SW 1271 (cell line): Measurements from ENCODE around the gene FOSB.
A peak's percentile ranks its signal among the peaks of the same experiment; 100 is the strongest.

Source experiments
- DNase-seq, 2 experiments: peaks; one replicate each; lab custom pipeline; 2025; lab: John Stamatoyannopoulos, UW

The FOSB gene

DNA sequence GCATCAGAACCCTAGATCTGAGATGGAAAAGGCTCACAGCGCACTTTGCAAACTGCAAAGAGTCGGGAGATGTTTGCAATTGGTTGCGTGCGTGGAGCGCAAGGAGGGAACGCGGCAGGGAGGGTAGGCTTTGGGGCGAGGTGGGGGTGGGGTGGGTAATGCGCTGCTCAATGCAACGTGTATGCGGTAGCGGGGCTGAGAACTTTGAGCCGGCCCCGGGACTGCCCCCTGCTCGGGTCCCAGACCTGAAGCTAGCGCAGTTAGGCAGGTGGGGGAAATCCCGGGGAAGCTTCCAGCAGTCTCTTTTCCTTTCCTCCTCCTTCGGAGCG, 971 bp downstream of the FOSB start:
- no peak for DNase-seq

DNA sequence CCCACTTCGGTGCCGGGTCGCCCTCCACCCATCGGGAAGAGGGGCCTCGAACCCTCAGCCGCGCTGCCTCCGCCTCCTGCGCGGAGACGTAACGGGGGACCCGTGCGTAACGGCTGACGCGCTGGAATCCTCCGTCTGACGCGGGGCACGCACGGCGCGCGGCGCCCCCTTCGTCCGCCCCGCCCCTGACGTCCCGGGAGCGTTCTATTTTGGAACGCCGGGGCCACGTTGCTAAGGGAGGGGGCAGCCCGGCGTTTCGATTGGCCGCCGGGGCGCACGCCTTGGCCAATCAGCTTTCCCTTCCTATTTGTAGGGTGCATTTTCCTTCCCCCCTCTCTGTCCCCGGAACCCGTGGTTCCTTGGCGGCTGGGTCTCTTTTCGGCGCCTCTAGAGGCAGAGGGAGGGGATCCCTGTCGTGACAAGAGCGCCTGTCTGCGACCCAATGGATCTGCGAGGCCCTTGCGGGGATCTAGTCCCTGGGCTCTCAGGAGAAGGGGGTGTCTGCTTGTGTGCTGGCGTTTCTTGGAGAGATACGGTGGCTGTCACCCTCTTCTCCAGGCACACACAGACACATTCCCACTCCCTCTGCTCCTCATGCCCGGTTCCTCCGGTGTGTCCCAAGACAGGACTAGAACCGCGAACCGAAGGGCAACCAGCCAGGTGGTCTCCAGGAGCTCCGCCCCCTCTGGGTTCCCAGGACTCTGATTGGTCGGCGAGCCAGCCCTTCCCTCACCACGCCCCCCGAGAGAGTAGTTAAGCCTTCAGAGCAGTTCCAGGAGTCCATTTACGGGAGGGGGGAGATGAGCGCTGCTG, 1.5 kb downstream of the FOSB start:
- peak; percentile 66 to 83 for DNase-seq

DNA sequence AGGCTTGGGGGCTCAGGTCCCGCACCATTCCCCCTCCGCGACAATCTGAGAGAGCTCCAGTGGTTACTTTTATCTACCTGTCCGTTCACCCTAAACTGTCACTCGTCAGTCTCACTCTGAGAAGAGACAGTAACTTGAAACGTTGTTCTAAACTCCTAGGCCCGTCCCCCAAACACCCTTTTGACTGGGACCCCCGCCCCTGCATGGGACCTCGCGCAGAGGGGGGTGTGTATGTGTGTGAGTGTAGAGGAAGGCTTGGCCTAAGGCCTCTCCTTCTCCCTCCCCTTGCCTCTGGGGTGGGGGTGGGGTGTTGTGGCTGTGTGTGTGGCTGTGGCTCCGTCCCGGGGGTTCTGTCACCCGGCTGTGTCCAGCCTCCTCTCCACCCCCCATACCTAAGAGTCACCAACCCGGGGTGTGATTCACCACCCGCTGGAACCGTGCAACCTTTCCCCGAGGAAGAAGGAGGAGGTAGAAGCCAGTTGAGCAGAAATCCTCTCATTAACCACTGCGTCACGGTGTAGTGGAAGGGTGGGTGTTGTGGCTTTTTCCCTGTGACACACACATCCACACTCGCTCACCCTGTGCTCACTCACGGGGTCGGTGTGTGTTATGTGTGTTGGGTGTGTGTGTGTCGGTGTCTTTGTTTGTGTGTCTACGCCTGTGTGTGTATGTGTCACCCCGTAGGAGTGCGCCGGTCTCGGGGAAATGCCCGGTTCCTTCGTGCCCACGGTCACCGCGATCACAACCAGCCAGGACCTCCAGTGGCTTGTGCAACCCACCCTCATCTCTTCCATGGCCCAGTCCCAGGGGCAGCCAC, 2.4 kb downstream of the FOSB start:
- no peak for DNase-seq

DNA sequence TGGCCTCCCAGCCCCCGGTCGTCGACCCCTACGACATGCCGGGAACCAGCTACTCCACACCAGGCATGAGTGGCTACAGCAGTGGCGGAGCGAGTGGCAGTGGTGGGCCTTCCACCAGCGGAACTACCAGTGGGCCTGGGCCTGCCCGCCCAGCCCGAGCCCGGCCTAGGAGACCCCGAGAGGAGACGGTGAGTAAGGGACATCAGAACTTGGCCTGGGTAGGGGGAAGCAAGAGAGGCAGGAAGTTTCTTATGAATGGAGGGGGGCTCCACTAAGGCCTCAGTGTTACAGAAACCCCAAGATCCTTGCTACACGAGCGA, 2.9 kb downstream of the FOSB start:
- no peak for DNase-seq

DNA sequence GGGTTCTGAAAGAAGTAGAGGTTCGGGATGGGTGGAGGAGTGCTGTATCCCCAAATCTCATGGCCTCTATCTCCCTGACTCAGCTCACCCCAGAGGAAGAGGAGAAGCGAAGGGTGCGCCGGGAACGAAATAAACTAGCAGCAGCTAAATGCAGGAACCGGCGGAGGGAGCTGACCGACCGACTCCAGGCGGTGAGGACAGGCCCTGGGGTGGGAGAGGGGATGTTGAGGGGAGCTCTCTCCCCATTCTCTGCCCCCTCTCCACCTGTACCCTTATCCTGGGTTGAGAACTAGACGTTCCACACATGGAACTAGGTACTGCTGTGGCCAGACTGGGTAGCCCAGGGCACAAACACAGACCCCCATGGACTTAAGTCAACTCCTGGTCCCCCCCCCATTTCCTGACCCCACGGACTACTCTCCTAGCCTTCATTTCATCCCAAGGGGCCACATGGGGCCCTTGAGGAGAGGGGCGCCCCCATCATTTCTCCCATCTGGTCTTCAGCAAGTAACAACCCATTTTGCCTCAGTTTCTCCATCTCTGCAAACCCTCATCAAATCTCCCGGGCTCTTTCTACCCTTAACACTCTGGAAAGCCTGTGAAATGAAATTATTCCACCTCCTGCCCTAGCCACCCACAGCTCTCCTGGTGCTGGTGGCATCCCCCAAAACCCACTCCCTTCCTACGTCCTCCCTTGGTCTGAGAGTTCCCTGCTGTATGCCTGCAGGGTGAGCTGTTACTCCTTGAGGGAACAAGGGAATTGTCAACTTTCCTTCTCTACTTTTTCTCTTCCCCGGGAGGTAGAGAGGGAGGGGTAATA, 3.5 kb downstream of the FOSB start:
- no peak for DNase-seq

DNA sequence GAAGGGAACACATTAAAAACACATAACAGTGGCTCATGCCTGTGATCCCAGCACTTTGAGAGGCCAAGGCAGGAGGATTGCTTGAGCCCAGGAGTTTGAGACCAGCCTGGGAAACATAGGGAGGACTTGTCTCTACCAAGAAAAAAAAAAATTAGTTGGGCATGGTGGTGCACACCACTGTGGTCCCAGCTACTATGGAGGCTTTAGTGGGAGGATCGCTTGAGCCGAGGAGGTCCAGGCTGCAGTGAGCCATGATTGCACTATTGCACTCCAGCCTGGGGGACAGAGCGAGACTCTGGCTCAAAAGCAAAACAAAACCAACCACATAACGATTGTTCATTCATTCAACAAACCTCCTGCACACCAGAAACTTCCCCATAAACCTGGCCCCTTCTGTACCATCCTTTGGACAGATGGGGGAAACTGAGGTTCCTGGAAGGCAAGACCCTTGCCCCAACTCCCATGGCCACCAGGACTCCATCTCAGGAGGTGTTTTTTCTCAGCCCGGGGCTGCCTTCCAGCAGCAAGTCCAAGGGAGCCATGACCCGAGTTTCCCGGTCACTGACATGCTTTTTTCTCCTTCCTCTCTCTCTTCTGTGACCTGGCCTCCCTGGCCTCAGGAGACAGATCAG, 4.3 kb downstream of the FOSB start:
- DNase-seq = no peak

DNA sequence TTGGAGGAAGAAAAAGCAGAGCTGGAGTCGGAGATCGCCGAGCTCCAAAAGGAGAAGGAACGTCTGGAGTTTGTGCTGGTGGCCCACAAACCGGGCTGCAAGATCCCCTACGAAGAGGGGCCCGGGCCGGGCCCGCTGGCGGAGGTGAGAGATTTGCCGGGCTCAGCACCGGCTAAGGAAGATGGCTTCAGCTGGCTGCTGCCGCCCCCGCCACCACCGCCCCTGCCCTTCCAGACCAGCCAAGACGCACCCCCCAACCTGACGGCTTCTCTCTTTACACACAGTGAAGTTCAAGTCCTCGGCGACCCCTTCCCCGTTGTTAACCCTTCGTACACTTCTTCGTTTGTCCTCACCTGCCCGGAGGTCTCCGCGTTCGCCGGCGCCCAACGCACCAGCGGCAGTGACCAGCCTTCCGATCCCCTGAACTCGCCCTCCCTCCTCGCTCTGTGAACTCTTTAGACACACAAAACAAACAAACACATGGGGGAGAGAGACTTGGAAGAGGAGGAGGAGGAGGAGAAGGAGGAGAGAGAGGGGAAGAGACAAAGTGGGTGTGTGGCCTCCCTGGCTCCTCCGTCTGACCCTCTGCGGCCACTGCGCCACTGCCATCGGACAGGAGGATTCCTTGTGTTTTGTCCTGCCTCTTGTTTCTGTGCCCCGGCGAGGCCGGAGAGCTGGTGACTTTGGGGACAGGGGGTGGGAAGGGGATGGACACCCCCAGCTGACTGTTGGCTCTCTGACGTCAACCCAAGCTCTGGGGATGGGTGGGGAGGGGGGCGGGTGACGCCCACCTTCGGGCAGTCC, 5.0 kb downstream of the FOSB start:
- DNase-seq = no peak

DNA sequence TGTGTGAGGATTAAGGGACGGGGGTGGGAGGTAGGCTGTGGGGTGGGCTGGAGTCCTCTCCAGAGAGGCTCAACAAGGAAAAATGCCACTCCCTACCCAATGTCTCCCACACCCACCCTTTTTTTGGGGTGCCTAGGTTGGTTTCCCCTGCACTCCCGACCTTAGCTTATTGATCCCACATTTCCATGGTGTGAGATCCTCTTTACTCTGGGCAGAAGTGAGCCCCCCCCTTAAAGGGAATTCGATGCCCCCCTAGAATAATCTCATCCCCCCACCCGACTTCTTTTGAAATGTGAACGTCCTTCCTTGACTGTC, 5.5 kb downstream of the FOSB start:
- DNase-seq = no peak

DNA sequence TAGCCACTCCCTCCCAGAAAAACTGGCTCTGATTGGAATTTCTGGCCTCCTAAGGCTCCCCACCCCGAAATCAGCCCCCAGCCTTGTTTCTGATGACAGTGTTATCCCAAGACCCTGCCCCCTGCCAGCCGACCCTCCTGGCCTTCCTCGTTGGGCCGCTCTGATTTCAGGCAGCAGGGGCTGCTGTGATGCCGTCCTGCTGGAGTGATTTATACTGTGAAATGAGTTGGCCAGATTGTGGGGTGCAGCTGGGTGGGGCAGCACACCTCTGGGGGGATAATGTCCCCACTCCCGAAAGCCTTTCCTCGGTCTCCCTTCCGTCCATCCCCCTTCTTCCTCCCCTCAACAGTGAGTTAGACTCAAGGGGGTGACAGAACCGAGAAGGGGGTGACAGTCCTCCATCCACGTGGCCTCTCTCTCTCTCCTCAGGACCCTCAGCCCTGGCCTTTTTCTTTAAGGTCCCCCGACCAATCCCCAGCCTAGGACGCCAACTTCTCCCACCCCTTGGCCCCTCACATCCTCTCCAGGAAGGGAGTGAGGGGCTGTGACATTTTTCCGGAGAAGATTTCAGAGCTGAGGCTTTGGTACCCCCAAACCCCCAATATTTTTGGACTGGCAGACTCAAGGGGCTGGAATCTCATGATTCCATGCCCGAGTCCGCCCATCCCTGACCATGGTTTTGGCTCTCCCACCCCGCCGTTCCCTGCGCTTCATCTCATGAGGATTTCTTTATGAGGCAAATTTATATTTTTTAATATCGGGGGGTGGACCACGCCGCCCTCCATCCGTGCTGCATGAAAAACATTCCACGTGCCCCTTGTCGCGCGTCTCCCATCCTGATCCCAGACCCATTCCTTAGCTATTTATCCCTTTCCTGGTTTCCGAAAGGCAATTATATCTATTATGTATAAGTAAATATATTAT, 6.1 kb downstream of the FOSB start:
- DNase-seq = no peak

DNA sequence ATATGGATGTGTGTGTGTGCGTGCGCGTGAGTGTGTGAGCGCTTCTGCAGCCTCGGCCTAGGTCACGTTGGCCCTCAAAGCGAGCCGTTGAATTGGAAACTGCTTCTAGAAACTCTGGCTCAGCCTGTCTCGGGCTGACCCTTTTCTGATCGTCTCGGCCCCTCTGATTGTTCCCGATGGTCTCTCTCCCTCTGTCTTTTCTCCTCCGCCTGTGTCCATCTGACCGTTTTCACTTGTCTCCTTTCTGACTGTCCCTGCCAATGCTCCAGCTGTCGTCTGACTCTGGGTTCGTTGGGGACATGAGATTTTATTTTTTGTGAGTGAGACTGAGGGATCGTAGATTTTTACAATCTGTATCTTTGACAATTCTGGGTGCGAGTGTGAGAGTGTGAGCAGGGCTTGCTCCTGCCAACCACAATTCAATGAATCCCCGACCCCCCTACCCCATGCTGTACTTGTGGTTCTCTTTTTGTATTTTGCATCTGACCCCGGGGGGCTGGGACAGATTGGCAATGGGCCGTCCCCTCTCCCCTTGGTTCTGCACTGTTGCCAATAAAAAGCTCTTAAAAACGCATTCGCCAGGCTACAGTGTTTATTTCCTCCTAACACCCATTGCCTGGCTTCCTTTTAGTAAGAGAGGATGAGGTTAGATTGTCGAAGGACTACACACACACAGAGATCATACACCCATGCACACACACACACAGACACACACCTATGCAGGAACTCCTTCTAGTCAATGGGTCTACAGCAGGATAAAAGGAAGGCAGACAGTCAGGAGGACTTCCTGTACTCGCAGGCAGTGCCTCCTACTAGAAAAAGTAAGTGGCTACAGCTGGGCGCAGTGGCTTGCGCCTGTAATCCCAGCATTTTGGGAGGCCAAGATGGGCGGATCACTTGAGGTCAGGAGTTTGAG, 7.1 kb downstream of the FOSB start:
- DNase-seq = no peak

DNA sequence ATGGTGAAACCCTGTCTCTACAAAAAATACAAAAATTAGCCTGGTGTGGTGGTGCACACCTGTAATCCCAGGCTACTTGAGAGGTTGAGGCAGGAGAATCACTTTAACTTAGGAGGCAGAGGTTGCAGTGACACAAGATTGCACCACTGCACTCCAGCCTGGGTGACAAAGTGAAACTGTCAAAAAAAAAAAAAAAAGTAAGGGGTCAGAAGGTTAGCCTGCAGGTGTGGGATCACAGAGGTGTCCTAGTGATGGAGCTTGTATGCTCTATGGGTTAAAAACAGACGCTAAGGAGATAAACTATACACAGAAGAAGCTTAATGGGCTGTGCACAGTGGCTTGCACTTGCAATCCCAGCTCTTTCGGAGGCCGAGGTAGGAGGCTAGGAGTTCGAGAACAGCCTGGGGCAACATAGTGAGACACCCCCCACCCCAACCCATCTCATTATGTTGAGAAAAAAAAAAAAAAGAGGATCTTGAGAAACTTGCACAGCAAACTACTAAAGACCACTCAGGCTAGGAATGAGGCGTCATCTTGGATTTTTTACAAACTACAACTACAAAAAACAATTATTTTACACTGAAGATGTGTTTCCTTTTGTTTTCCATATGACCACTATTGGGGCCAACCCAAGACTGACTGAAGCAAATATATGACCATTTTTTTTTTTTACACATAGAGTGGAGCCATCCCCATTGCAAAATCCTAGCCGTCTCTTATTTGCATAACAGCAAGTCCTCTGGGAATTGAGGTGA, 7.9 kb downstream of the FOSB start:
- no peak for DNase-seq

DNA sequence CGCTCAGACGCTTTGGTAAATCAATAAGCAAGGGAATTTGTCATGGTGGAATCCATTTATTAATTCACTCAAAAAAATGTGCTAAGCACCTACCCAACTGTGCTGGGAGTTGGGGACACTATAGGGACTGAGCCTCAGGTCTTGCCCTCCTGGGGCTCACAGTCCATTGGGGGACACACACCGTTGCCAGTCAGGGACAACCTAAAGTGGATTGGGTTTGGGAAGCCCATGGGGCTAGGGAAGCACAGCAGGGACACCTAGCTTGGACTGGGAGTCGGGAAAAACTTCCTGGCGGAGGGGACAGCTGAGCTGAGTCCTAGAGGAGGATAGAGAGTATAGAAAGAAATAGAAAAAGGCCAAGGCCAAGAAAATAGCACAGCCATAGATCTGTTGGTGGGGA, 8.5 kb downstream of the FOSB start:
- DNase-seq = no peak

DNA sequence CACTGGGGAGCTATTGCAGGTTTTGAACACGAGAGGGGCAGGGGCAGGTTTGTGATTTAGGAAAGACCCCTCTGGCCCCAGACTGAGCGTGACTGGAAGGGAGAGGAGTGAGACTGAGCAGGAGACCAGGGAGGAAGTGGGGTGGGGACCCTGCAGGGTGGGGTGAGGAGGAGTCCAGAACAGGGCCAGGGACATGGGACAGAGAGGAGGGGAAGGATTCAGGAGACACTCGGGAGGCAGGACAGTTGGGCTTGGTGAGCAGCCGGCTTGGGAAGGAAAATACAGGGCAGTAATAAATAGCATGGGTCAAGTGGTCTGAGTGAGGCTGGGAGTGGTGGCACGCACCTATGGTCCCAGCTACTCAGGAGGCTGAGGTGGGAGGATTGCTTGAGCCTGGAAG, 9.4 kb downstream of the FOSB start:
- no peak for DNase-seq

DNA sequence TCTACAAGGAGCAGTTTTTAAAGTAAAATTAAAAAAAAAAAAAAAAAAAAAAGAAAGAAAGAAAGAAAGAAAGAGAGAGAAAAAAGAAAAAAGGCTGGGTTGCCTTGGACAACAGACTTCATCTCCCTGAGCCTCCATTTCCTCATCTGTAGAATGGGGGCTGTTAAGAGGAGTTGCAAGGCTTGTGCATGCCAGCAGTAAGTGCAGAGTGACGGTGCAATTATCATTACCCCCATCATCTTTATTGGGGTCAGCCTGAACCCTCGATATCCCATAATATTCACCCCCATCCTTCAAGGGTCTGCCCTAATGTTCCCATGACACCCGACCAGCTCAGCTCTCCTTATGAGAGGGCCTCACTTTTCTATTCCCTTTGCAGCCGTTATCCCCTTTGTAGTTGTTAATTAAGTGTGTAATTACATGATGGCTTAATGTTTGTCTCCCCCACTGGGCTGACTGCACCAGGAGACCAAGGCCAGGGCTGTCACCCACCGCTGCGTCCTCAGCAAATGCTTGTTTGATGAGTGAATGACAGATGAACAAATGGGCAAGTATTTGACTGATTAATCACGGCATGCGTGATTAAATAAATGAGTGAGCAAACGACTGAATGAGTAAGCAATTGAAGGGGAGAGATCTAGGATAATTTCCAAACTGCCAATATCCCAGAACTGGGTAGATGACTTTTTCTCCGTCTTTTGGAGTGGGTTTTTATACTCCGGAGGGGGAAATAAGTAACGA, 10.1 kb downstream of the FOSB start:
- DNase-seq = no peak

DNA sequence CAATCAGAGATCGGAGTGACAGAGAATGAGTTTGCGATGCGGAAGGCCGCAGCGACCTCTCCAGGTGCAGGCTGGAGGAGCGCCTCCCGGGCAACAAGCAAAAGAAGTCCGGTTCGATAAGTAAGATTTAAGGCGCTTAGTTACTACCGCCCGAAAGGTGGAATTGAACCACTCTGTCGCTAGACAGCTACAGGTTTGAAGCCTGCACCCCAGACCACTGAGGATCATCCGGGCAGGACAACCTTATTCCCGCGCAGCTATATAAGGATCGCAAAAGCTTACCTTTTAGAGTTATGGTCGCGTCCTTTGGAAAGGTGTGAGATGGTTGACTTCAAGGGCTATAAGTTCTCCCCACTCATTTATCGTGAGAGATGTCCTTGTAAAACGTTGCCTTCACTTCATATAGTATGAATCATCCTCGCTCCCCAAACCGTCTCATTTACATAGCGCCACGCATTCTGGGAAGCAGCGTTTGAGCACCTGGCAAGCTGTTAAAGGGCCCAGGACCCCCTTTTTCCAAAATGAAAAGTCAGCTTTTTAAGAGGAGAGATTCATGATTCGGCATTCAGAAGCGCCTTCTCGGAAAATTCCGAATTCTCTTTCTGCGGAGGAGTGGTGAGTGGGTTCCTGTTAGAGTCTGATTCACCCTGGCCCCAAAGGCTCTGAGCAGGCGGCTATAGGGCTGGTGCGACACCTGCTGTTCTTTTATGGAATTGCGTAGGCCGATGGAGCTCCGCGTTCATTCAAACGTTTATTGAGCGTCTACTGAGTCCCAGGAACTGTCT, 10.8 kb downstream of the FOSB start:
- peak; percentile 50 to 88 for DNase-seq

DNA sequence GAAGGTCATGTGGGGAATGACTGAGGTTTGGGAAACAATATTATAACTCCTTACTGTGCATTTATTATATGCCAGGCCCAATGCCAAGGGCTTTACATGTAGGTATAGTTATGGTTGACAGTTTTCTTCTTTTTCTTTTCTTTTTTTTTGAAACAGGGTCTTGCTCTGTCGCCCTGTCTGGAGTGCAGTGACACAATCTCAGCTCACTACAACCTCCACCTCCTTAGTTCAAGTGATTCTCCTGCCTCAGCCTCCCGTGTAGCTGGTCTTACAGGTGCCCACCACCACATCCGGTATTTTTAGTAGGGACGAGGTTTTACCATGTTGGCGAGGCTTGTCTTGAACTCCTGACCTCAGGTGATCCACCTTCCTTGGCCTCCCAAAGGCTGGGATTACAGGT, 15.2 kb downstream of the FOSB start:
- no peak for DNase-seq

DNA sequence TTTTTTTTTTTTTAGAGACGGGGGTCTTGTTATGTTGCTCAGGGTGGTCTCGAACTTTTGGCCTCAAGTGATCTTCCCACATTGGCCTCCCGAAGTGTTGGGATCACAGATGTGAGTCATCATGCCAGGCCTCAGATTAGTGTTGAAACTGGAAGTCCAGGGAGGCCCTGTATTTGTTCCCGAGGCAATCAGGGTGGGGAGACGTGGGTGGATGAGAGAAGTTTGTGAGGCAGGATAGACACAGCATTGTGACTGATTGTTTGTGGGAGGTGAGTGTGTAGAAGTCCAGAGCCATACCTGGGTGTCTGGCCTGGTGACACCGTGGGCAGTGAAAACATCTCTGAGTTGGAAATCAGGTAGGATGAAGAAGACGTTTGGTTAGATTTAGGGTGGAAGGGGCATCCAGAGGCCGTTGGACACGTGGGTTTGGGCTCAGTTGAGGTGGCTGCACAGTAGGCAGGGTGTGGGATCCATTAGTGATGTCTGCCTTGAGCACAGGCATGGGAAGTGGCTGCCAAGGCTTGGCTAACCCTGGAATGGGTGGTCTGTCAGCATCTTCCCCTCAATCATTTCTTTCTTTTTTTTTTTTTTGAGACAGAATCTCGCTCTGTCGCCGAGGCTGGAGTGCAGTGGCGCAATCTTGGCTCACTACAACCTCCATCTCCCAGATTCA, 16.6 kb downstream of the FOSB start:
- DNase-seq = no peak
